ENCODE data around the gene FERMT1. TPM values are rescaled to one million over a fixed set of nuclear protein-coding genes. Genes with fewer than 3 reads are reported as not detected.

The FERMT1 gene
- total RNA-seq, 1 experiment from 2014 or later: 0.95 TPM

DNA sequence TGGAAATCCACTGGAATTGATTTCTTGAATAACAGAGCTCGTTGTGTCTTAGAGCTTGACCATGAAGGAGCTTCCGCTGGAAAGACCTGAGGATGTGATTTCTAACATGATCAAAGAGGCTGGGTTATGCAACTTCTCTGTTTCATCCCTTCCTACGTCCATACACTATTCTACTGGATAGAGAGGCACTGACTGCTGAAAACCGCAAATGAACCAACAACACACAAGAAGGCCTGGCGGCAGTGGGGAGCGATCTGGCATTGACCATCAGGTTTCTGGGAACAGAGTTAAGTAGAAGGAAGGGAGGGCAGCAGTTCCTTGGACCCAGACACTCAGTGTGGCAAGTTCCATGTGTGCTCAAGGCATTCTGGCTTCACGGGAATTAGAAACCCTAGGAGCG lies 82.3 kb downstream of the FERMT1 start:
- POLR2A ChIA-PET: no interaction called here

DNA sequence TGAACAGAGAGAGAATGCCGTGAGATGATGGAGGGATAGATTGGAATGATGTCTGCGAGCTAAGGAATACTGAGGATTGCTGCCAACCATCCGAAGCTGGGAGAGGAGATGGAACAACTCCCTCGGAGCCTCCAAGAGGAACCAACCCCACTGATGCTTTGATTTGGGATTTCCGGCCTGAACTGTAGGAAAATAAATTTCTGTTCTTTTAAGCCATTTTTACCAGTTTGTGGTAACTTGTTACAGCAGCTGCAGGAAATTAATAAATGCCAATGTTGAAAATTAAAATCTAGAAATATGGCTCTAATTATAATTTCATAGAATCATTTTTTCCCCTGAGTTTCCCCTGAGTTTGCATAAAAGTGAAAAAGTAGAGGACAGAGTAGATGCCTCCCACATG lies 83.1 kb downstream of the FERMT1 start:
- no peak overlapping the region for H3K4me3 ChIP-seq (ENCODE audit: low read depth in 2 of 2, low read length in 2 of 2)
- CTCF ChIA-PET: interaction anchor here (0.5 kb wide), 1 partner anchor 14 kb away, joined by 9 read pairs; no protein-coding TSS in a partner anchor
- no peak overlapping the region for H3K27ac ChIP-seq (ENCODE audit: low read length)
- no TSS peak for BruUV-seq (replicated peaks)
- ATAC-seq (no peak), DNase-seq (ENCODE audit: low read depth, low spot score) (no peak)
- TF ChIP-seq, protein P1, sequence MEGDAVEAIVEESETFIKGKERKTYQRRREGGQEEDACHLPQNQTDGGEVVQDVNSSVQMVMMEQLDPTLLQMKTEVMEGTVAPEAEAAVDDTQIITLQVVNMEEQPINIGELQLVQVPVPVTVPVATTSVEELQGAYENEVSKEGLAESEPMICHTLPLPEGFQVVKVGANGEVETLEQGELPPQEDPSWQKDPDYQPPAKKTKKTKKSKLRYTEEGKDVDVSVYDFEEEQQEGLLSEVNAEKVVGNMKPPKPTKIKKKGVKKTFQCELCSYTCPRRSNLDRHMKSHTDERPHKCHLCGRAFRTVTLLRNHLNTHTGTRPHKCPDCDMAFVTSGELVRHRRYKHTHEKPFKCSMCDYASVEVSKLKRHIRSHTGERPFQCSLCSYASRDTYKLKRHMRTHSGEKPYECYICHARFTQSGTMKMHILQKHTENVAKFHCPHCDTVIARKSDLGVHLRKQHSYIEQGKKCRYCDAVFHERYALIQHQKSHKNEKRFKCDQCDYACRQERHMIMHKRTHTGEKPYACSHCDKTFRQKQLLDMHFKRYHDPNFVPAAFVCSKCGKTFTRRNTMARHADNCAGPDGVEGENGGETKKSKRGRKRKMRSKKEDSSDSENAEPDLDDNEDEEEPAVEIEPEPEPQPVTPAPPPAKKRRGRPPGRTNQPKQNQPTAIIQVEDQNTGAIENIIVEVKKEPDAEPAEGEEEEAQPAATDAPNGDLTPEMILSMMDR (IDR thresholded peaks at IDR 0.05): no peak
- TF ChIP-seq, protein P2, sequence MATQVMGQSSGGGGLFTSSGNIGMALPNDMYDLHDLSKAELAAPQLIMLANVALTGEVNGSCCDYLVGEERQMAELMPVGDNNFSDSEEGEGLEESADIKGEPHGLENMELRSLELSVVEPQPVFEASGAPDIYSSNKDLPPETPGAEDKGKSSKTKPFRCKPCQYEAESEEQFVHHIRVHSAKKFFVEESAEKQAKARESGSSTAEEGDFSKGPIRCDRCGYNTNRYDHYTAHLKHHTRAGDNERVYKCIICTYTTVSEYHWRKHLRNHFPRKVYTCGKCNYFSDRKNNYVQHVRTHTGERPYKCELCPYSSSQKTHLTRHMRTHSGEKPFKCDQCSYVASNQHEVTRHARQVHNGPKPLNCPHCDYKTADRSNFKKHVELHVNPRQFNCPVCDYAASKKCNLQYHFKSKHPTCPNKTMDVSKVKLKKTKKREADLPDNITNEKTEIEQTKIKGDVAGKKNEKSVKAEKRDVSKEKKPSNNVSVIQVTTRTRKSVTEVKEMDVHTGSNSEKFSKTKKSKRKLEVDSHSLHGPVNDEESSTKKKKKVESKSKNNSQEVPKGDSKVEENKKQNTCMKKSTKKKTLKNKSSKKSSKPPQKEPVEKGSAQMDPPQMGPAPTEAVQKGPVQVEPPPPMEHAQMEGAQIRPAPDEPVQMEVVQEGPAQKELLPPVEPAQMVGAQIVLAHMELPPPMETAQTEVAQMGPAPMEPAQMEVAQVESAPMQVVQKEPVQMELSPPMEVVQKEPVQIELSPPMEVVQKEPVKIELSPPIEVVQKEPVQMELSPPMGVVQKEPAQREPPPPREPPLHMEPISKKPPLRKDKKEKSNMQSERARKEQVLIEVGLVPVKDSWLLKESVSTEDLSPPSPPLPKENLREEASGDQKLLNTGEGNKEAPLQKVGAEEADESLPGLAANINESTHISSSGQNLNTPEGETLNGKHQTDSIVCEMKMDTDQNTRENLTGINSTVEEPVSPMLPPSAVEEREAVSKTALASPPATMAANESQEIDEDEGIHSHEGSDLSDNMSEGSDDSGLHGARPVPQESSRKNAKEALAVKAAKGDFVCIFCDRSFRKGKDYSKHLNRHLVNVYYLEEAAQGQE (IDR thresholded peaks at IDR 0.05; ENCODE audit: insufficient read depth in 1 of 2, low read depth in 2 of 2, low read length in 1 of 2): no peak
- no peak for TF ChIP-seq TCF7L2 (IDR thresholded peaks at IDR 0.05; ENCODE audit: low read depth, low read length)
- TF ChIP-seq SIN3A (IDR thresholded peaks at IDR 0.05; ENCODE audit: borderline replicate concordance, insufficient read depth, low read depth, low read length): no peak
- TF ChIP-seq POLR2AphosphoS5 (IDR thresholded peaks at IDR 0.05; ENCODE audit: low read depth, low read length): no peak
- intact Hi-C loops (cut with micrococcal nuclease; ENCODE audit: unreplicated experiment): no loop called here
- H3K4me1 ChIP-seq (ENCODE audit: control insufficient read depth, insufficient read depth, low read length): no peaks in the 10 kb centered on the region
- H3K9me3 ChIP-seq (ENCODE audit: control insufficient read depth, insufficient read depth, low read depth, low read length): no peaks in the 10 kb centered on the region
- peaks cover 15% of the 10 kb centered on the region for H3K36me3 ChIP-seq (ENCODE audit: control insufficient read depth, insufficient read depth, low read length)
- H3K27me3 ChIP-seq (ENCODE audit: control insufficient read depth, insufficient read depth, low read length): no peaks in the 10 kb centered on the region
- POLR2A ChIA-PET: no interaction called here
- in situ Hi-C loops (cut with HindIII; ENCODE audit: low pct_unique_long_range_greater_than_20kb, low sequenced_read_pairs): no loop called here

More for the DNA sequence above, 82.3 kb downstream of the FERMT1 start:
- CTCF ChIA-PET: no interaction called here
- H3K27me3 ChIP-seq (ENCODE audit: control insufficient read depth, insufficient read depth, low read length): no peaks in the 10 kb centered on the region
- DNase-seq (ENCODE audit: low read depth, low spot score) (no peak), ATAC-seq (no peak)
- BruUV-seq (replicated peaks): no TSS peak
- H3K9me3 ChIP-seq (ENCODE audit: control insufficient read depth, insufficient read depth, low read depth, low read length): no peaks in the 10 kb centered on the region
- no peaks in the 10 kb centered on the region for H3K4me1 ChIP-seq (ENCODE audit: control insufficient read depth, insufficient read depth, low read length)
- H3K27ac ChIP-seq (ENCODE audit: low read length): no peak overlapping the region
- intact Hi-C loops (cut with micrococcal nuclease; ENCODE audit: unreplicated experiment): no loop called here
- H3K36me3 ChIP-seq (ENCODE audit: control insufficient read depth, insufficient read depth, low read length): peaks cover 12% of the 10 kb centered on the region
- in situ Hi-C loops (cut with HindIII; ENCODE audit: low pct_unique_long_range_greater_than_20kb, low sequenced_read_pairs): no loop called here
- TF ChIP-seq, protein P1 (IDR thresholded peaks at IDR 0.05): no peak
- TF ChIP-seq POLR2AphosphoS5 (IDR thresholded peaks at IDR 0.05; ENCODE audit: low read depth, low read length) (no peak), SIN3A (IDR thresholded peaks at IDR 0.05; ENCODE audit: borderline replicate concordance, insufficient read depth, low read depth, low read length) (no peak), TCF7L2 (IDR thresholded peaks at IDR 0.05; ENCODE audit: low read depth, low read length) (no peak)
- TF ChIP-seq, protein P2 (IDR thresholded peaks at IDR 0.05; ENCODE audit: insufficient read depth in 1 of 2, low read depth in 2 of 2, low read length in 1 of 2): no peak
- no peak overlapping the region for H3K4me3 ChIP-seq (ENCODE audit: low read depth in 2 of 2, low read length in 2 of 2)
